SH-SY5Y (cell line): Measurements from ENCODE around the gene MDM2.

ENCODE experiments used
- GATA2 ChIP-seq: IDR thresholded peaks from 2 replicates; pipeline ENCODE4 v1.6.1; 2011; ENCODE audit warnings: mild to moderate bottlenecking, low read depth, low read length
- GATA3 ChIP-seq: IDR thresholded peaks from 2 replicates; pipeline ENCODE4 v1.6.1; 2011; ENCODE audit warnings: low read depth, mild to moderate bottlenecking, low read length, moderate library complexity

Gene MDM2

GRCh38 chr12:68807576-68808387 lies at the start of gene MDM2:
Gene MDM2, plus strand, starts transcription at chr12:68808177. Its CDS starts 301 bp downstream, at chr12:68808478.
- TF ChIP-seq GATA3 (no peak), GATA2 (no peak)

GRCh38 chr12:68759852-68760251 lies 48.1 kb upstream of the MDM2 start:
- TF ChIP-seq GATA2: no peak
- no peak for TF ChIP-seq GATA3

GRCh38 chr12:68760806-68761441 lies 47.1 kb upstream of the MDM2 start:
- TF ChIP-seq GATA3: no peak
- no peak for TF ChIP-seq GATA2

- TF ChIP-seq GATA2 (no peak), GATA3 (no peak)
Measured at GRCh38 chr12:68761442-68761812, 46.5 kb upstream of the MDM2 start.

- no peak for TF ChIP-seq GATA3
- no peak for TF ChIP-seq GATA2
Measured at GRCh38 chr12:68761901-68762630, 45.9 kb upstream of the MDM2 start.

GRCh38 chr12:68762691-68763090 lies 45.3 kb upstream of the MDM2 start:
- no peak for TF ChIP-seq GATA2
- TF ChIP-seq GATA3: no peak

- TF ChIP-seq GATA2: no peak
- TF ChIP-seq GATA3: no peak
Measured at GRCh38 chr12:68765696-68766095, 42.3 kb upstream of the MDM2 start.

GRCh38 chr12:68766646-68767045 lies 41.3 kb upstream of the MDM2 start:
- TF ChIP-seq GATA2 (no peak), GATA3 (no peak)

GRCh38 chr12:68767191-68767590 lies 40.8 kb upstream of the MDM2 start:
- no peak for TF ChIP-seq GATA2
- TF ChIP-seq GATA3: no peak

GRCh38 chr12:68768431-68768939 lies 39.5 kb upstream of the MDM2 start:
- TF ChIP-seq GATA3 (no peak), GATA2 (no peak)

- TF ChIP-seq GATA2: no peak
- no peak for TF ChIP-seq GATA3
Measured at GRCh38 chr12:68769941-68770340, 38.0 kb upstream of the MDM2 start.

GRCh38 chr12:68771223-68771925 lies 36.6 kb upstream of the MDM2 start:
- TF ChIP-seq GATA3 (no peak), GATA2 (0 out of 2 replicates have a peak, but pooled peaks have one; percentile 30)

- no peak for TF ChIP-seq GATA2
- TF ChIP-seq GATA3: no peak
Measured at GRCh38 chr12:68772714-68773113, 35.3 kb upstream of the MDM2 start.

- no peak for TF ChIP-seq GATA2
- no peak for TF ChIP-seq GATA3
Measured at GRCh38 chr12:68773582-68773981, 34.4 kb upstream of the MDM2 start.
